ENCODE results near the gene DPM3. TPM values are rescaled to one million over a fixed set of nuclear protein-coding genes. Genes with fewer than 3 reads are reported as not detected.
"Not testable (repeated sequence)": the region's sequence is repeated elsewhere in the genome, so short reads cannot be mapped to it uniquely, and the experiment has no call there.

DPM3 gene
- total RNA-seq, 2 experiments from 2014 or later = 31.4 to 35.5 TPM

GRCh38 chr1:155166471-155167165 lies 26.3 kb upstream of the DPM3 start:
- H3K4me3 Mint-ChIP-seq = no peak overlapping the region
- no peak for DNase-seq
- no peak overlapping the region for H3K27ac Mint-ChIP-seq
- no peaks in the 10 kb centered on the region for H3K9me3 Mint-ChIP-seq
- CTCF ChIA-PET = interaction anchor here (1.1 to 12.0 kb wide), 12 partner anchors 21 to 173 kb away, joined by 3 to 234 read pairs (median 6); partner anchors contain the start of genes EFNA4 and SLC50A1
- peaks cover 10% of the 10 kb centered on the region for H3K36me3 Mint-ChIP-seq (ENCODE audit: low read depth)
- no peaks in the 10 kb centered on the region for H3K27me3 Mint-ChIP-seq (ENCODE audit: low read depth)
- intact Hi-C loops (cut with micrococcal nuclease) = loop anchor here (1.0 kb wide), 1 partner anchor 75 kb away; no protein-coding TSS in a partner anchor
- H3K4me1 Mint-ChIP-seq (ENCODE audit: low read depth) = peaks cover 17% of the 10 kb centered on the region

- no peak for DNase-seq
- H3K27ac Mint-ChIP-seq = no peak overlapping the region
- no peak overlapping the region for H3K4me3 Mint-ChIP-seq
- intact Hi-C loops (cut with micrococcal nuclease) = no loop called here
- CTCF ChIA-PET = interaction anchor here (0.6 to 12.0 kb wide), 11 partner anchors 20 to 301 kb away, joined by 3 to 234 read pairs (median 5); partner anchors contain the start of genes EFNA4 and SLC50A1
- no peaks in the 10 kb centered on the region for H3K9me3 Mint-ChIP-seq
- H3K4me1 Mint-ChIP-seq (ENCODE audit: low read depth) = peaks cover 14% of the 10 kb centered on the region
- H3K36me3 Mint-ChIP-seq (ENCODE audit: low read depth) = peaks cover 8% of the 10 kb centered on the region
- no peaks in the 10 kb centered on the region for H3K27me3 Mint-ChIP-seq (ENCODE audit: low read depth)
These were observed 25.7 kb upstream of the DPM3 start for GRCh38 chr1:155166051-155166470.

- not testable (repeated sequence) for H3K9me3 Mint-ChIP-seq
These were observed 24.3 kb upstream of the DPM3 start for GRCh38 chr1:155164625-155165024.

GRCh38 chr1:155163785-155164184 lies 23.5 kb upstream of the DPM3 start:
- CTCF ChIA-PET = interaction anchor here (0.7 to 1.9 kb wide), 5 partner anchors 9 to 79 kb away, joined by 3 to 7 read pairs (median 5); partner anchors contain the start of gene KRTCAP2
- H3K27ac Mint-ChIP-seq; H3K27me3 Mint-ChIP-seq (ENCODE audit: low read depth); DNase-seq; H3K9me3 Mint-ChIP-seq; H3K36me3 Mint-ChIP-seq (ENCODE audit: low read depth); intact Hi-C loops (cut with micrococcal nuclease); H3K4me3 Mint-ChIP-seq: not testable (repeated sequence)
- peaks cover 11% of the 10 kb centered on the region for H3K4me1 Mint-ChIP-seq (ENCODE audit: low read depth)

More at GRCh38 chr1:155164625-155165024, 24.3 kb upstream of the DPM3 start:
- H3K4me3 Mint-ChIP-seq; DNase-seq; H3K27me3 Mint-ChIP-seq (ENCODE audit: low read depth); H3K27ac Mint-ChIP-seq; H3K36me3 Mint-ChIP-seq (ENCODE audit: low read depth); intact Hi-C loops (cut with micrococcal nuclease): not testable (repeated sequence)
- peaks cover 11% of the 10 kb centered on the region for H3K4me1 Mint-ChIP-seq (ENCODE audit: low read depth)
- CTCF ChIA-PET = interaction anchor here (0.7 to 12.0 kb wide), 3 partner anchors 14 to 74 kb away, joined by 3 to 234 read pairs (median 3); no protein-coding TSS in a partner anchor

- H3K9me3 Mint-ChIP-seq; H3K27ac Mint-ChIP-seq; H3K36me3 Mint-ChIP-seq (ENCODE audit: low read depth); H3K27me3 Mint-ChIP-seq (ENCODE audit: low read depth); DNase-seq; H3K4me1 Mint-ChIP-seq (ENCODE audit: low read depth); intact Hi-C loops (cut with micrococcal nuclease); H3K4me3 Mint-ChIP-seq: not testable (repeated sequence)
- CTCF ChIA-PET = interaction anchor here (0.9 to 1.9 kb wide), 3 partner anchors 56 to 77 kb away, joined by 3 to 7 read pairs (median 6); no protein-coding TSS in a partner anchor
These were observed 22.3 kb upstream of the DPM3 start for GRCh38 chr1:155162631-155163030.

GRCh38 chr1:155160128-155160527 lies 19.8 kb upstream of the DPM3 start:
- no peaks in the 10 kb centered on the region for H3K9me3 Mint-ChIP-seq
- no peak for DNase-seq
- no peak overlapping the region for H3K27ac Mint-ChIP-seq
- H3K36me3 Mint-ChIP-seq (ENCODE audit: low read depth) = no peaks in the 10 kb centered on the region
- intact Hi-C loops (cut with micrococcal nuclease) = no loop called here
- no peaks in the 10 kb centered on the region for H3K4me1 Mint-ChIP-seq (ENCODE audit: low read depth)
- H3K27me3 Mint-ChIP-seq (ENCODE audit: low read depth) = no peaks in the 10 kb centered on the region
- H3K4me3 Mint-ChIP-seq = no peak overlapping the region
- CTCF ChIA-PET = interaction anchor here (1.2 kb wide), 1 partner anchor 68 kb away, joined by 3 read pairs; no protein-coding TSS in a partner anchor

- intact Hi-C loops (cut with micrococcal nuclease) = no loop called here
- H3K27ac Mint-ChIP-seq = no peak overlapping the region
- CTCF ChIA-PET = interaction anchor here (1.2 kb wide), 1 partner anchor 67 kb away, joined by 3 read pairs; no protein-coding TSS in a partner anchor
These were observed 18.7 kb upstream of the DPM3 start for GRCh38 chr1:155158991-155159390.

GRCh38 chr1:155155996-155156643 lies 15.8 kb upstream of the DPM3 start:
- H3K27ac Mint-ChIP-seq; H3K4me3 Mint-ChIP-seq; intact Hi-C loops (cut with micrococcal nuclease); H3K36me3 Mint-ChIP-seq (ENCODE audit: low read depth); H3K4me1 Mint-ChIP-seq (ENCODE audit: low read depth); DNase-seq; H3K27me3 Mint-ChIP-seq (ENCODE audit: low read depth); H3K9me3 Mint-ChIP-seq: not testable (repeated sequence)
- CTCF ChIA-PET = interaction anchor here (1.6 to 1.7 kb wide), 2 partner anchors 12 kb away, joined by 5 read pairs; no protein-coding TSS in a partner anchor

More at GRCh38 chr1:155158991-155159390, 18.7 kb upstream of the DPM3 start:
- Mint-ChIP-seq H3K9me3 (no peaks in the 10 kb centered on the region), H3K27me3 (ENCODE audit: low read depth) (no peaks in the 10 kb centered on the region), H3K4me3 (no peak overlapping the region), H3K4me1 (ENCODE audit: low read depth) (no peaks in the 10 kb centered on the region), H3K36me3 (ENCODE audit: low read depth) (no peaks in the 10 kb centered on the region)
- no peak for DNase-seq

- CTCF ChIA-PET = interaction anchor here (0.6 to 1.2 kb wide), 4 partner anchors 21 to 1069 kb away, joined by 3 to 6 read pairs (median 4); no protein-coding TSS in a partner anchor
These were observed 5.2 kb upstream of the DPM3 start for GRCh38 chr1:155145491-155145890.

GRCh38 chr1:155141749-155142148 lies 1.4 kb upstream of the DPM3 start:
- H3K27ac Mint-ChIP-seq = no peak overlapping the region
- H3K9me3 Mint-ChIP-seq = no peaks in the 10 kb centered on the region
- intact Hi-C loops (cut with micrococcal nuclease) = loop anchor here (2.0 kb wide), 1 partner anchor 53 kb away; no protein-coding TSS in a partner anchor
- H3K27me3 Mint-ChIP-seq (ENCODE audit: low read depth) = peaks cover 5% of the 10 kb centered on the region
- H3K4me1 Mint-ChIP-seq (ENCODE audit: low read depth) = peaks cover 26% of the 10 kb centered on the region
- CTCF ChIA-PET = interaction anchor here (2.0 kb wide), 1 partner anchor 26 kb away, joined by 4 read pairs; no protein-coding TSS in a partner anchor
- no peak overlapping the region for H3K4me3 Mint-ChIP-seq
- H3K36me3 Mint-ChIP-seq (ENCODE audit: low read depth) = peaks cover 15% of the 10 kb centered on the region
- DNase-seq = no peak

More at GRCh38 chr1:155145491-155145890, 5.2 kb upstream of the DPM3 start:
- Mint-ChIP-seq H3K4me1 (ENCODE audit: low read depth) (peaks cover 4% of the 10 kb centered on the region), H3K27me3 (ENCODE audit: low read depth) (peaks cover 7% of the 10 kb centered on the region), H3K9me3 (no peaks in the 10 kb centered on the region), H3K4me3 (no peak overlapping the region), H3K36me3 (ENCODE audit: low read depth) (no peaks in the 10 kb centered on the region), H3K27ac (no peak overlapping the region)
- intact Hi-C loops (cut with micrococcal nuclease) = no loop called here
- DNase-seq = no peak

GRCh38 chr1:155140630-155140953 lies 261 bp upstream of the DPM3 start:
- Mint-ChIP-seq H3K27me3 (ENCODE audit: low read depth) (no peaks in the 10 kb centered on the region), H3K9me3 (no peaks in the 10 kb centered on the region), H3K4me3 (peak overlapping the region; percentile 93), H3K36me3 (ENCODE audit: low read depth) (peaks cover 17% of the 10 kb centered on the region), H3K4me1 (ENCODE audit: low read depth) (peaks cover 27% of the 10 kb centered on the region), H3K27ac (peak overlapping the region; percentile 90)
- CTCF ChIA-PET = no interaction called here
- no peak for DNase-seq
- intact Hi-C loops (cut with micrococcal nuclease) = loop anchor here (1.0 to 2.0 kb wide), 2 partner anchors 33 to 54 kb away; partner anchors contain the start of genes KRTCAP2 and TRIM46
